HepG2 (cell line): Measurements from ENCODE around the gene ZBTB21. TPM values are rescaled to one million over a fixed set of nuclear protein-coding genes. Genes with fewer than 3 reads are reported as not detected.

Source experiments
- ATF6 ChIP-seq: sonication (generic); formaldehyde crosslinking; conservative IDR thresholded peaks from 2 replicates; pipeline ENCODE4 v1.4.0; 2020; ENCODE audit warnings: missing genetic modification reagents
- CSRNP2 ChIP-seq: sonication (generic); formaldehyde crosslinking; conservative IDR thresholded peaks from 2 replicates; pipeline ENCODE4 v1.8.0; 2022; ENCODE audit warnings: low read depth, missing genetic modification reagents
- CTCF ChIP-seq: sonication (generic); formaldehyde crosslinking; IDR thresholded peaks from 2 replicates; pipeline ENCODE4 v1.5.0; 2020; ENCODE audit warnings: mild to moderate bottlenecking, missing genetic modification reagents, moderate library complexity
- ERF ChIP-seq: IDR thresholded peaks from 2 replicates; pipeline ENCODE4 v1.6.1; 2018; ENCODE audit warnings: missing biosample characterization, missing genetic modification reagents
- FOXO1 ChIP-seq: sonication (generic); formaldehyde crosslinking; IDR thresholded peaks from 2 replicates; pipeline ENCODE4 v1.4.0; 2020; ENCODE audit warnings: missing genetic modification reagents
- GABPB1 ChIP-seq: IDR thresholded peaks from 2 replicates; pipeline ENCODE4 v1.6.1; 2016; ENCODE audit warnings: mild to moderate bottlenecking, missing genetic modification reagents, moderate library complexity, missing compliant biosample characterization
- MAFK ChIP-seq, 2 experiments: IDR thresholded peaks in 1 of 2; conservative IDR thresholded peaks in 1 of 2; 2 replicates each; pipeline ENCODE4 v1.6.1; 2011; ENCODE audit warnings: improper control_type of control experiment in 2 of 2, low read length in 2 of 2
- POGK ChIP-seq: sonication (generic); formaldehyde crosslinking; conservative IDR thresholded peaks from 2 replicates; pipeline ENCODE4 v1.8.0; 2022; ENCODE audit warnings: mild to moderate bottlenecking, moderate library complexity, missing genetic modification reagents
- TGIF2 ChIP-seq: IDR thresholded peaks from 2 replicates; pipeline ENCODE4 v1.6.1; 2016; ENCODE audit warnings: control low read depth, missing compliant biosample characterization
- THAP8 ChIP-seq: sonication (generic); formaldehyde crosslinking; IDR thresholded peaks from 2 replicates; pipeline ENCODE4 v1.5.1; 2020; ENCODE audit warnings: missing genetic modification reagents, mild to moderate bottlenecking, borderline replicate concordance
- ZNF12 ChIP-seq: sonication (generic); formaldehyde crosslinking; IDR thresholded peaks from 2 replicates; pipeline ENCODE4 v1.5.0; 2020; ENCODE audit warnings: missing genetic modification reagents
- ZNF30 ChIP-seq: sonication (generic); formaldehyde crosslinking; IDR thresholded peaks from 2 replicates; pipeline ENCODE4 v1.5.0; 2020; ENCODE audit warnings: mild to moderate bottlenecking, missing genetic modification reagents
- ZNF343 ChIP-seq: sonication (generic); formaldehyde crosslinking; IDR thresholded peaks from 2 replicates; pipeline ENCODE4 v1.4.0; 2020; ENCODE audit warnings: mild to moderate bottlenecking, missing genetic modification reagents
- ZNF432 ChIP-seq: sonication (generic); formaldehyde crosslinking; IDR thresholded peaks from 2 replicates; pipeline ENCODE4 v1.5.0; 2020; ENCODE audit warnings: missing genetic modification reagents, mild to moderate bottlenecking, borderline replicate concordance
- ZNF510 ChIP-seq: sonication (generic); formaldehyde crosslinking; IDR thresholded peaks from 2 replicates; pipeline ENCODE4 v1.4.0; 2020; ENCODE audit warnings: low read depth, mild to moderate bottlenecking, missing genetic modification reagents
- ZNF879 ChIP-seq: sonication (generic); formaldehyde crosslinking; IDR thresholded peaks from 2 replicates; pipeline ENCODE4 v1.8.1; 2023; ENCODE audit warnings: missing genetic modification reagents
- ZSCAN12 ChIP-seq: sonication (generic); formaldehyde crosslinking; IDR thresholded peaks from 2 replicates; pipeline ENCODE4 v1.9.0; 2021; ENCODE audit warnings: mild to moderate bottlenecking, missing genetic modification reagents
- ZUFSP ChIP-seq: sonication (generic); formaldehyde crosslinking; IDR thresholded peaks from 2 replicates; pipeline ENCODE4 v1.9.0; 2021; ENCODE audit warnings: missing genetic modification reagents, mild to moderate bottlenecking, borderline replicate concordance
- polyA plus RNA-seq, 8 experiments: library from polyadenylated mRNA; depleted of rRNA in 3 of 8; stranded (reverse) in 7 of 8; unstranded in 1 of 8; fragments of >200 nt; fragmentation: Illumina TruSeq in 4 of 8; extraction: Trizol in 4 of 8; gene quantifications; 2 replicates each; pipeline versions ENCODE4 v1.2.1 to v1.2.3, GENCODE V29; 2011 to 2016; ENCODE audit warnings: low read depth in 4 of 8, missing spikeins in 1 of 8, mixed read lengths in 1 of 8; ENCODE audit not compliant: insufficient read depth in 1 of 8
- total RNA-seq, 5 experiments: library from RNA; depleted of rRNA; stranded (reverse); fragments of >200 nt; fragmentation: Illumina TruSeq; extraction: Trizol; gene quantifications; 2 replicates each; pipeline ENCODE4 v1.2.3, GENCODE V29; 2016; ENCODE audit warnings: low read depth in 1 of 5

The ZBTB21 gene
- total and polyA plus RNA-seq, 2 of the 13 experiments (the other 11 are each of a cell fraction or from before 2014, with no cell fraction given), result 4.5 to 6.1 TPM

GRCh38 chr21:42010507-42011495 lies 641 bp upstream of the ZBTB21 start (continued):
- TF ChIP-seq MAFK (conservative IDR thresholded peaks at IDR 0.05 in 1 of 2, IDR thresholded peaks at IDR 0.05 in 1 of 2; ENCODE audit: low read length in 2 of 2) (no peak), ZNF30 (CRISPR knock-in tag) (no peak), CTCF (CRISPR knock-in tag) (peak; percentile 37), POGK (peak; percentile 81), ZNF432 (CRISPR knock-in tag) (no peak), ZNF879 (peak; percentile 16; the same call in 1 of the 2 replicates), CSRNP2 (CRISPR knock-in tag) (no peak), FOXO1 (CRISPR knock-in tag) (no peak), ERF (no peak), ZNF510 (CRISPR knock-in tag) (no peak), ZUFSP (CRISPR knock-in tag) (no peak), GABPB1 (CRISPR knock-in tag) (peak; percentile 85), ZNF12 (CRISPR knock-in tag) (no peak; the same call in 1 of the 2 replicates), ZNF343 (no peak), ZSCAN12 (CRISPR knock-in tag) (0 out of 2 replicates have a peak, but pooled peaks have one; percentile 33), ATF6 (CRISPR knock-in tag) (no peak), THAP8 (CRISPR knock-in tag) (no peak), TGIF2 (CRISPR knock-in tag) (0 out of 2 replicates have a peak, but pooled peaks have one; percentile 0)
